ENCODE measurements around the gene TRPC4AP. TPM values are rescaled to one million over a fixed set of nuclear protein-coding genes. Genes with fewer than 3 reads are reported as not detected.

Gene TRPC4AP
- total and polyA plus RNA-seq, 11 donors: 21.2 to 51.8 (median 38.6) TPM

DNA sequence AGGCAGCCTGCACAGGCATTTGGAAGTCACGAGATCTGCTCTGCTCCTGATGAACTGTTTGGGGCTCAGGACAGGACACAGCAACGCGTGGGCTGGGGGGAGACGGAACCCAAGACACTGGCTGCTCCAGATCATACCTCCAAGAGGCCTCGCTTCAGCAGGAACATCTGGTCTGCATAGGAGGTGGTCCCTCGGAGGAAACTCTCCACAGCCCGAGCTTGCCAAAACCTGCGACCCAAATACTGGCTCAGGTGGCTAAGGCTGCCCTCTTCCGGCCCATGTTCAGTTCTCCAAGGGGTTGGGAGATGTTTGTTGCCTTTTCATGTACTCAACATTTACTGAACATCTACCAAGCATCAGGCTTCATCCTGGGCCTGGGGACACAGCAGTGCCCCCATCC lies 85.2 kb downstream of the TRPC4AP start:
- Histone ChIP-seq H3K9me3 (no peaks in the 10 kb centered on the region), H3K27ac (peak overlapping the region in 3 of 12 donors; percentile 8 to 31 (median 14)), H3K27me3 (no peaks in the 10 kb centered on the region), H3K4me1 (peaks cover 0 to 26% (median 3%) of the 10 kb centered on the region in 12 donors), H3K4me3 (no peak overlapping the region), H3K36me3 (peaks cover 0 to 100% (median 99%) of the 10 kb centered on the region in 9 donors)
- intact Hi-C loops (cut with DNase I): loop anchor here in 4 of 10 donors (2.0 to 5.0 kb wide), 3 partner anchors 40 to 135 kb away; partner anchors contain the start of gene GGT7 (in 3 of the 4)
- ATAC-seq: peak in 1 of 4 donors; percentile 6
- DNase-seq: peak in 1 of 5 donors; percentile 27
- TF ChIP-seq CTCF (IDR thresholded peaks at IDR 0.05) (peak in 6 of 12 donors; percentile 12 to 31 (median 22)), POLR2A (IDR thresholded peaks at IDR 0.05) (no peak)
- 62 to 74% (median 73%) methylated on average over 9 of the region's 9 CpGs for WGBS, 4 donors

DNA sequence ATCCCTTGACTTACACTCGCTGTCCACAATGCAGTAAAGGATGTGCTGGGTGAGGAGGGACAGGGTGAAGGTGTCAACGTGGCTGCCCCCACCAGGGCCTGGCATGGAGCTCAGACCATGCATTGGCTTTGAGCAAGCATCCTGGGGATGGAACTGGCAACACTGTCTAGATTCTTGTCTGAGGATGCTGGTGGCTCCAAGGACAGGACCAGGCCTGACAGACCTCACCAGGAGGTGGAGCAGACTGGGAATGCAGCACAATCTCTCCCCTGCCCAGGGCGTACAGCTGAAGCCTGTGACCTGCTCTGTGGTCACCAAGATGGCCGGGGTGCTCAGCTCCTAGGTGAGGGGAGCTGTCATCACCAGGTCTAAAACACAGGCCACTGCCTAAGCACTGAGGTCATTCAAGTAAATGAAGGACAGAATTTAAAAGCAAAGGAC lies 86.1 kb downstream of the TRPC4AP start:
- no peaks in the 10 kb centered on the region for H3K9me3 ChIP-seq
- ATAC-seq (peak in 1 of 4 donors; percentile 2), DNase-seq (peak in 2 of 5 donors; percentile 16 to 40)
- peaks cover 0 to 100% (median 99%) of the 10 kb centered on the region in 9 donors for H3K36me3 ChIP-seq
- H3K27ac ChIP-seq: peak overlapping the region in 3 of 12 donors; percentile 5 to 14 (median 8)
- TF ChIP-seq CTCF (IDR thresholded peaks at IDR 0.05): no peak
- TF ChIP-seq POLR2A (IDR thresholded peaks at IDR 0.05): no peak
- intact Hi-C loops (cut with DNase I): loop anchor here in 4 of 10 donors (2.0 to 5.0 kb wide), 3 partner anchors 39 to 134 kb away; partner anchors contain the start of gene GGT7 (in 3 of the 4)
- H3K4me3 ChIP-seq: no peak overlapping the region
- peaks cover 0 to 19% (median 0%) of the 10 kb centered on the region in 12 donors for H3K4me1 ChIP-seq
- no peaks in the 10 kb centered on the region for H3K27me3 ChIP-seq
- WGBS, 4 donors: 62 to 70% (median 67%) methylated on average over 4 of the region's 4 CpGs

DNA sequence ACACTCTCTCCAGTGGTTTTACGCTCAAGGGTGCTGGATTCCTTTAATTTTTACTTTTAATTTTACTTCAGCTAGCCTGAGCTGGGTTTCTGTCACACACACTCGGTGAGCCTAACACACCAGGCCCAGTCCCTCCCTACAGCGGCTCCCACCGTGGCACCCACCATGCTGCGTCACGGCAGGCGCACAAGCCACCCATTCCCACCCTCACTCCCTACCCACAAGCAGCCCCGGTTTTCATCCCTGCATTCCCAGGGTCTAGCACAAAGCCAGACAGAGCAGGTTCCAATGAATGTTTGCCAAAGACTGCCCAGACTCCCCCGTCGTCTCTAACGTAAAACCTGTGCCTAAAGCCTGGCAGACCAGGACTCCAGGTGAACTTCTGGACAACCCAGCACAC lies 86.6 kb downstream of the TRPC4AP start:
- DNase-seq: no peak
- Histone ChIP-seq H3K4me1 (peaks cover 0 to 17% (median 0%) of the 10 kb centered on the region in 12 donors), H3K36me3 (peaks cover 0 to 100% (median 99%) of the 10 kb centered on the region in 9 donors), H3K27me3 (no peaks in the 10 kb centered on the region), H3K9me3 (no peaks in the 10 kb centered on the region), H3K4me3 (no peak overlapping the region), H3K27ac (peak overlapping the region in 1 of 12 donors; percentile 5)
- no peak for TF ChIP-seq CTCF (IDR thresholded peaks at IDR 0.05)
- WGBS, 4 donors: 82 to 91% (median 86%) methylated on average over 11 of the region's 11 CpGs
- intact Hi-C loops (cut with DNase I): loop anchor here in 4 of 10 donors (2.0 to 5.0 kb wide), 3 partner anchors 39 to 134 kb away; partner anchors contain the start of gene GGT7 (in 3 of the 4)
- ATAC-seq: no peak

GRCh38 chr20:35005463-35005961 lies 87.1 kb downstream of the TRPC4AP start:
- DNase-seq: peak in 2 of 5 donors; percentile 15 to 25
- Histone ChIP-seq H3K4me1 (peaks cover 0 to 17% (median 0%) of the 10 kb centered on the region in 12 donors), H3K27me3 (no peaks in the 10 kb centered on the region), H3K4me3 (no peak overlapping the region), H3K9me3 (no peaks in the 10 kb centered on the region), H3K36me3 (peaks cover 0 to 100% (median 99%) of the 10 kb centered on the region in 9 donors), H3K27ac (peak overlapping the region in 1 of 12 donors; percentile 8)
- intact Hi-C loops (cut with DNase I): loop anchor here in 3 of 10 donors (5.0 kb wide), 2 partner anchors 38 to 133 kb away; partner anchors contain the start of gene GGT7 (in 3 of the 3)
- TF ChIP-seq POLR2A (IDR thresholded peaks at IDR 0.05): no peak
- TF ChIP-seq CTCF (IDR thresholded peaks at IDR 0.05): no peak
- ATAC-seq: peak in 1 of 4 donors; percentile 1
- 73 to 79% (median 77%) methylated on average over 7 of the region's 7 CpGs for WGBS, 4 donors
